Caco-2 (cell line): ENCODE measurements around the gene CAPN5. TPM values are rescaled to one million over a fixed set of nuclear protein-coding genes. Genes with fewer than 3 reads are reported as not detected.

Source experiments
- BruUV-seq: library from RNA; stranded (reverse); fragments of 400-500 nt; replicated peaks from 2 replicates; lab custom pipeline; 2021; lab: Mats Ljungman, UMichigan
- CTCF ChIA-PET: fragments of 300-600 bp; sonication (Branson Sonifier 250); formaldehyde crosslinking; loops from one replicate; lab custom pipeline; 2022; ENCODE audit warnings: antibody characterized with exemption; lab: Charles Lee
- POLR2A ChIA-PET: fragments of 300-600 bp; sonication (Branson Sonifier 250); formaldehyde crosslinking; loops from one replicate; lab custom pipeline; 2022; ENCODE audit warnings: antibody characterized with exemption; lab: Charles Lee
- DNase-seq, 2 experiments: peaks; one replicate each; pipeline versions ENCODE4 v3.0.0 to v3.0.0-alpha.2; 2020 to 2022
- H3K27me3 ChIP-seq: replicated peaks from 2 replicates; pipeline ENCODE4 v1.6.0; 2011; ENCODE audit warnings: low read length; ENCODE audit not compliant: control insufficient read depth, insufficient read depth
- H3K36me3 ChIP-seq: 2 replicates; pipeline ENCODE4 v1.5.1; 2011; ENCODE audit warnings: low read length; ENCODE audit not compliant: control insufficient read depth, insufficient read depth
- H3K4me1 ChIP-seq: fragments of 250-450 bp; sonication (Bioruptor Pico); 2 replicates; pipeline ENCODE4 v1.5.1; 2020; ENCODE audit warnings: mild to moderate bottlenecking
- H3K4me3 ChIP-seq: 2 replicates; pipeline ENCODE4 v1.5.1; 2011; ENCODE audit warnings: low read depth, mild to moderate bottlenecking, control low read depth, low read length
- H3K9me3 ChIP-seq: fragments of 250-450 bp; sonication (Bioruptor Pico); 2 replicates; pipeline ENCODE4 v1.5.1; 2020; ENCODE audit warnings: mild to moderate bottlenecking, moderate library complexity
- H3K27ac Mint-ChIP-seq: one replicate; pipeline ENCODE4 v1.8.0; 2022; ENCODE audit warnings: mixed read lengths; ENCODE audit not compliant: unreplicated experiment
- H3K27me3 Mint-ChIP-seq: one replicate; pipeline ENCODE4 v1.8.0; 2022; ENCODE audit warnings: mixed read lengths; ENCODE audit not compliant: insufficient read depth, unreplicated experiment
- H3K36me3 Mint-ChIP-seq: one replicate; pipeline ENCODE4 v1.8.0; 2022; ENCODE audit warnings: mild to moderate bottlenecking, mixed read lengths; ENCODE audit not compliant: insufficient read depth, unreplicated experiment
- H3K4me1 Mint-ChIP-seq: one replicate; pipeline ENCODE4 v1.8.0; 2022; ENCODE audit warnings: low read depth, mixed read lengths; ENCODE audit not compliant: unreplicated experiment
- H3K4me3 Mint-ChIP-seq: one replicate; pipeline ENCODE4 v1.8.0; 2022; ENCODE audit warnings: mild to moderate bottlenecking, moderate library complexity, mixed read lengths; ENCODE audit not compliant: unreplicated experiment
- H3K9me3 Mint-ChIP-seq: one replicate; pipeline ENCODE4 v1.8.0; 2022; ENCODE audit warnings: mixed read lengths; ENCODE audit not compliant: unreplicated experiment
- intact Hi-C: fragments of 100-400 bp; cut with micrococcal nuclease; formaldehyde crosslinking; loops from one replicate; pipeline ENCODE4 v1.10.0; 2022; ENCODE audit not compliant: unreplicated experiment
- total RNA-seq: library from RNA; stranded (reverse); gene quantifications from 2 replicates; pipeline ENCODE4 v1.2.3, GENCODE V29; 2022
- TF ChIP-seq, protein P1 (sequence below), 2 experiments: fragments of 200-600 bp in 1 of 2; IDR thresholded peaks; 1 replicate in 1 of 2; 2 replicates in 1 of 2; pipeline versions ENCODE4 v1.5.1 to v1.8.0; 2011 to 2022; ENCODE audit warnings: antibody characterized with exemption in 1 of 2, control low read depth in 1 of 2, inconsistent platforms in 1 of 2, low read depth in 1 of 2, low read length in 1 of 2, mild to moderate bottlenecking in 1 of 2, moderate library complexity in 1 of 2; ENCODE audit not compliant: insufficient read depth in 1 of 2, severe bottlenecking in 1 of 2, unreplicated experiment in 1 of 2

The CAPN5 gene
- total RNA-seq, 1 experiment from 2014 or later: 21.2 TPM

DNA sequence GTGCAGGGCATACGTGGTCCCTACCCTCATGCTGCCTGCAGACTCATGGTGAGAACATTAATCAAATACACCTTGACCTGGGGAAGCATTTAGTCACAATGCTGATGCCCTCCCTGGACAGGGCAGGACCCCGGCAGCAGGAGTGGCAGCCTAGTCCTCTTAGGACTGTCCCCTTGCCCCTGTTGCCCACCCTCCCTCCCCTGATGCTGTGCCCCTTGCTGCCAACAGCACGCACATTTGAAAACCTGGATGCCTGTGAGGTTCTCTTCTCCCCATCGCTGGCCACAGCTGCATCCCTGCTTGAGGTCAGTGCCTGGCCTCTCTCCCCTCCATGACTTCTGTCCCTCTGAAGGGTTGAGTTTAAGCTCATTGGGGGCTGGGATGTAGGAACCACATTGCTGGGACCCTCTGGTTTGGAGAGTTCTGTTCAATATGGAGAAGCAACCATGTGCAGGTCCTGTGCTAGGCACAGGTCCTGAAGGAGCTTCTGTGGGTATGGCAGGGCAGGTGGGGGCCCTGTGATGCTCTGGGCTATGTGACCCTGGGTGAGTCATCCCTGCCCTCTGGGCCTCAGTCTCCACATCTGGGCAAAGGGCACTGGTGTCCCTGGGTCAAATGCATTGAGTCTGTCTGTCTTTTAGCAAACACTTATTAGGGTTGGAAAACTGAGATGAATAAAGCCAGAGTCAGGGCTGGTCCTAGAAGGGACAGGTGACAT is 92.6 kb downstream of the CAPN5 start:
- Histone ChIP-seq H3K4me1 (no peaks in the 10 kb centered on the region), H3K9me3 (no peaks in the 10 kb centered on the region), H3K27me3 (no peaks in the 10 kb centered on the region), H3K36me3 (no peaks in the 10 kb centered on the region), H3K4me3 (no peak overlapping the region)
- Mint-ChIP-seq H3K9me3 (no peaks in the 10 kb centered on the region), H3K36me3 (no peaks in the 10 kb centered on the region), H3K27me3 (no peaks in the 10 kb centered on the region), H3K4me1 (no peaks in the 10 kb centered on the region), H3K27ac (no peak overlapping the region), H3K4me3 (no peak overlapping the region)
- TF ChIP-seq, protein P1, sequence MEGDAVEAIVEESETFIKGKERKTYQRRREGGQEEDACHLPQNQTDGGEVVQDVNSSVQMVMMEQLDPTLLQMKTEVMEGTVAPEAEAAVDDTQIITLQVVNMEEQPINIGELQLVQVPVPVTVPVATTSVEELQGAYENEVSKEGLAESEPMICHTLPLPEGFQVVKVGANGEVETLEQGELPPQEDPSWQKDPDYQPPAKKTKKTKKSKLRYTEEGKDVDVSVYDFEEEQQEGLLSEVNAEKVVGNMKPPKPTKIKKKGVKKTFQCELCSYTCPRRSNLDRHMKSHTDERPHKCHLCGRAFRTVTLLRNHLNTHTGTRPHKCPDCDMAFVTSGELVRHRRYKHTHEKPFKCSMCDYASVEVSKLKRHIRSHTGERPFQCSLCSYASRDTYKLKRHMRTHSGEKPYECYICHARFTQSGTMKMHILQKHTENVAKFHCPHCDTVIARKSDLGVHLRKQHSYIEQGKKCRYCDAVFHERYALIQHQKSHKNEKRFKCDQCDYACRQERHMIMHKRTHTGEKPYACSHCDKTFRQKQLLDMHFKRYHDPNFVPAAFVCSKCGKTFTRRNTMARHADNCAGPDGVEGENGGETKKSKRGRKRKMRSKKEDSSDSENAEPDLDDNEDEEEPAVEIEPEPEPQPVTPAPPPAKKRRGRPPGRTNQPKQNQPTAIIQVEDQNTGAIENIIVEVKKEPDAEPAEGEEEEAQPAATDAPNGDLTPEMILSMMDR (IDR thresholded peaks at IDR 0.05; ENCODE audit: insufficient read depth in 1 of 2, low read depth in 1 of 2, low read length in 1 of 2, severe bottlenecking in 1 of 2, unreplicated experiment in 1 of 2): no peak
- ChIA-PET POLR2A (no interaction called here), CTCF (interaction anchor here (0.6 kb wide), 1 partner anchor 92 kb away, joined by 3 read pairs; the partner anchor contains the start of gene CAPN5)
- intact Hi-C loops: no loop called here
- BruUV-seq: no TSS peak
- no peak for DNase-seq

GRCh38 chr11:77159937-77160495 is 93.2 kb downstream of the CAPN5 start:
- TF ChIP-seq, protein P1 (IDR thresholded peaks at IDR 0.05; ENCODE audit: insufficient read depth in 1 of 2, low read depth in 1 of 2, low read length in 1 of 2, severe bottlenecking in 1 of 2, unreplicated experiment in 1 of 2): no peak
- ChIA-PET CTCF (no interaction called here), POLR2A (no interaction called here)
- DNase-seq: no peak
- Mint-ChIP-seq H3K36me3 (no peaks in the 10 kb centered on the region), H3K27me3 (no peaks in the 10 kb centered on the region), H3K9me3 (no peaks in the 10 kb centered on the region), H3K4me3 (no peak overlapping the region), H3K27ac (no peak overlapping the region), H3K4me1 (no peaks in the 10 kb centered on the region)
- Histone ChIP-seq H3K4me3 (no peak overlapping the region), H3K9me3 (no peaks in the 10 kb centered on the region), H3K27me3 (no peaks in the 10 kb centered on the region), H3K36me3 (no peaks in the 10 kb centered on the region), H3K4me1 (no peaks in the 10 kb centered on the region)
- no TSS peak for BruUV-seq
- intact Hi-C loops: no loop called here

DNA sequence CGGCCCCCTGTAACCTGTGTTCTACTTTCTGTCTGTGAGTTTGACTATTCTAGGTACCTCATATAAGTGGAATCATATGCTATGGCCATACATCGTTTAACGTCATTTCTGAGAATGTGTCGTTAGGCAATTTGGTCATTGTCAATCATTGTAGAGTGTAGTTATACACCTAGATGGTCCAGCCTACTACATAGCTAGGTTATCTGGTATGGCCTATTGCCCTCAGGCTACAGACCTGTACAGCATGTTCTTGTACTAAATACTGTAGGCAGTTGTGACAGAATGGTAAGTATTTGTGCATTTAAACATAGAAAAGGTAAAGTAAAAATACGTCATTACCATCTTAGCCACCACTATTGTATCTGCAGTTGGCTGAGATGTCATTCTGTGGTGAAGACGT is 96.5 kb downstream of the CAPN5 start:
- Mint-ChIP-seq H3K4me3 (no peak overlapping the region), H3K27ac (no peak overlapping the region), H3K4me1 (no peaks in the 10 kb centered on the region), H3K27me3 (no peaks in the 10 kb centered on the region), H3K36me3 (no peaks in the 10 kb centered on the region), H3K9me3 (no peaks in the 10 kb centered on the region)
- intact Hi-C loops: no loop called here
- Histone ChIP-seq H3K36me3 (no peaks in the 10 kb centered on the region), H3K27me3 (no peaks in the 10 kb centered on the region), H3K4me3 (no peak overlapping the region), H3K4me1 (no peaks in the 10 kb centered on the region), H3K9me3 (no peaks in the 10 kb centered on the region)
- ChIA-PET POLR2A (no interaction called here), CTCF (no interaction called here)
- TF ChIP-seq, protein P1 (IDR thresholded peaks at IDR 0.05; ENCODE audit: insufficient read depth in 1 of 2, low read depth in 1 of 2, low read length in 1 of 2, severe bottlenecking in 1 of 2, unreplicated experiment in 1 of 2): no peak
- no TSS peak for BruUV-seq
- DNase-seq: no peak
